ENCODE results near the gene PRR3.

- TF ChIP-seq CTCF (conservative IDR thresholded peaks at IDR 0.05; ENCODE audit: low read length) (no peak), EZH2phosphoT487 (IDR thresholded peaks at IDR 0.05; ENCODE audit: borderline replicate concordance) (no peak)
These were observed 19.2 kb upstream of the PRR3 start for GRCh38 chr6:30537931-30538330.
